ENCODE data around the gene COL4A4.
"Not testable (repeated sequence)": the region's sequence is repeated elsewhere in the genome, so short reads cannot be mapped to it uniquely, and the experiment has no call there.

COL4A4 gene

GRCh38 chr2:227115761-227116160 lies 48.2 kb downstream of the COL4A4 start:
- no peak for DNase-seq (ENCODE audit: low read depth in 2 of 2)

GRCh38 chr2:227106845-227107759 lies 56.9 kb downstream of the COL4A4 start:
- DNase-seq (ENCODE audit: low read depth in 2 of 2): no peak

GRCh38 chr2:227103583-227103982 lies 60.4 kb downstream of the COL4A4 start:
- no peak for DNase-seq (ENCODE audit: low read depth in 2 of 2)

- DNase-seq (ENCODE audit: low read depth in 2 of 2): no peak
Measured at GRCh38 chr2:227099340-227099739, 64.7 kb downstream of the COL4A4 start.

- no peak for DNase-seq (ENCODE audit: low read depth in 2 of 2)
Measured at GRCh38 chr2:227098162-227098515, 65.9 kb downstream of the COL4A4 start.

- DNase-seq (ENCODE audit: low read depth in 2 of 2): no peak
Measured at GRCh38 chr2:227097495-227098161, 66.4 kb downstream of the COL4A4 start.

GRCh38 chr2:227095346-227095745 lies 68.7 kb downstream of the COL4A4 start:
- no peak for DNase-seq (ENCODE audit: low read depth in 2 of 2)

- no peak for DNase-seq (ENCODE audit: low read depth in 2 of 2)
Measured at GRCh38 chr2:227082286-227082685, 81.7 kb downstream of the COL4A4 start.

- DNase-seq (ENCODE audit: low read depth in 2 of 2): no peak
Measured at GRCh38 chr2:227079726-227080125, 84.3 kb downstream of the COL4A4 start.

- DNase-seq (ENCODE audit: low read depth in 2 of 2): not testable (repeated sequence)
Measured at GRCh38 chr2:227065065-227065464, 98.9 kb downstream of the COL4A4 start.

GRCh38 chr2:227058888-227059399 lies 105.1 kb downstream of the COL4A4 start:
- DNase-seq (ENCODE audit: low read depth in 2 of 2): no peak

- DNase-seq (ENCODE audit: low read depth in 2 of 2): no peak
Measured at GRCh38 chr2:227057743-227058447, 106.1 kb downstream of the COL4A4 start.

GRCh38 chr2:227057060-227057459 lies 106.9 kb downstream of the COL4A4 start:
- no peak for DNase-seq (ENCODE audit: low read depth in 2 of 2)

- DNase-seq (ENCODE audit: low read depth in 2 of 2): no peak
Measured at GRCh38 chr2:227054006-227054405, 110.0 kb downstream of the COL4A4 start.

- DNase-seq (ENCODE audit: low read depth in 2 of 2): no peak
Measured at GRCh38 chr2:227052879-227053278, 111.1 kb downstream of the COL4A4 start.

- DNase-seq (ENCODE audit: low read depth in 2 of 2): no peak
Measured at GRCh38 chr2:227043981-227044380, 120.0 kb downstream of the COL4A4 start.

GRCh38 chr2:227038550-227039189 lies 125.3 kb downstream of the COL4A4 start:
- DNase-seq (ENCODE audit: low read depth in 2 of 2): no peak

GRCh38 chr2:227036527-227036926 lies 127.5 kb downstream of the COL4A4 start:
- no peak for DNase-seq (ENCODE audit: low read depth in 2 of 2)

- DNase-seq (ENCODE audit: low read depth in 2 of 2): no peak
Measured at GRCh38 chr2:227035711-227036367, 128.2 kb downstream of the COL4A4 start.

GRCh38 chr2:227033471-227034148 lies 130.4 kb downstream of the COL4A4 start:
- no peak for DNase-seq (ENCODE audit: low read depth in 2 of 2)

GRCh38 chr2:227031379-227031778 lies 132.6 kb downstream of the COL4A4 start:
- DNase-seq (ENCODE audit: low read depth in 2 of 2): no peak

Measured in stimulated activated CD8-positive, alpha-beta memory T cell treated with anti-CD3 and anti-CD28 coated beads, Interleukin-7, amount 100 ng/mL, for 1 hour (primary cell).